Small intestine (tissue), 7 donors: Measurements from ENCODE around the gene MET. TPM values are rescaled to one million over a fixed set of nuclear protein-coding genes. Genes with fewer than 3 reads are reported as not detected.
A peak's percentile ranks its signal among the peaks of the same experiment; 100 is the strongest.

Experiments used
- DNase-seq, 2 donors: peaks; one replicate each; pipeline versions ENCODE4 v3.0.0 to v3.0.0-alpha.2; 2013
- FAIRE-seq: peaks from 2 replicates; lab custom pipeline; 2012; peaks lifted over from hg19 to GRCh38; lab: Jason Lieb, UNC
- H3K27ac ChIP-seq, 3 donors: one replicate each; pipeline ENCODE4 v1.5.1; 2013; ENCODE audit warnings: low read length in 2 of 3, mild to moderate bottlenecking in 2 of 3, control low read depth in 1 of 3, inconsistent platforms in 1 of 3, low read depth in 1 of 3, moderate library complexity in 1 of 3
- H3K27me3 ChIP-seq, 3 donors: one replicate each; pipeline ENCODE4 v1.6.1; 2013; ENCODE audit warnings: low read length in 3 of 3, inconsistent platforms in 1 of 3; ENCODE audit not compliant: control insufficient read depth in 3 of 3, insufficient read depth in 3 of 3
- H3K36me3 ChIP-seq, 3 donors: one replicate each; pipeline ENCODE4 v1.6.1; 2013; ENCODE audit warnings: low read length in 3 of 3, inconsistent platforms in 1 of 3, low read depth in 1 of 3, mild to moderate bottlenecking in 1 of 3, moderate library complexity in 1 of 3; ENCODE audit not compliant: control insufficient read depth in 3 of 3, insufficient read depth in 2 of 3
- H3K4me1 ChIP-seq, 3 donors: one replicate each; pipeline ENCODE4 v1.6.1; 2013; ENCODE audit warnings: low read length in 2 of 3, inconsistent platforms in 1 of 3, low read depth in 1 of 3, mild to moderate bottlenecking in 1 of 3, moderate library complexity in 1 of 3; ENCODE audit not compliant: control insufficient read depth in 3 of 3, insufficient read depth in 2 of 3
- H3K4me3 ChIP-seq, 3 donors: one replicate each; pipeline ENCODE4 v1.5.1; 2013; ENCODE audit warnings: low read length in 3 of 3, control low read depth in 1 of 3, inconsistent platforms in 1 of 3, low read depth in 1 of 3, mild to moderate bottlenecking in 1 of 3, moderate library complexity in 1 of 3
- H3K9me3 ChIP-seq, 2 donors: one replicate each; pipeline ENCODE4 v1.6.1; 2013; ENCODE audit warnings: low read depth in 1 of 2, low read length in 1 of 2; ENCODE audit not compliant: control insufficient read depth in 2 of 2, insufficient read depth in 1 of 2
- WGBS, 3 donors: extraction: QIAGEN DNeasy Blood & Tissue Kit; methylation state at CpG; one replicate each; pipeline ENCODE4 v1.1.7; 2013; 5-methylcytosine and 5-hydroxymethylcytosine counted together
- polyA plus RNA-seq, 4 donors: library from polyadenylated mRNA; stranded (reverse) in 3 of 4; unstranded in 1 of 4; fragments of 200-250 nt in 3 of 4; fragments of 120-200 nt in 1 of 4; gene quantifications; one replicate each; pipeline versions ENCODE4 v1.2.1 to v1.2.3, GENCODE V29; 2013
- donor health status: healthy with polysubstance abuse.
- donor health status: control.
- donor health status: control.
- donor health status: Bipolar disorder and iron deficiency.
- donor health status: healthy.

MET gene
- polyA plus RNA-seq, 4 donors: 2.7 to 13.4 (median 8.2) TPM

DNA sequence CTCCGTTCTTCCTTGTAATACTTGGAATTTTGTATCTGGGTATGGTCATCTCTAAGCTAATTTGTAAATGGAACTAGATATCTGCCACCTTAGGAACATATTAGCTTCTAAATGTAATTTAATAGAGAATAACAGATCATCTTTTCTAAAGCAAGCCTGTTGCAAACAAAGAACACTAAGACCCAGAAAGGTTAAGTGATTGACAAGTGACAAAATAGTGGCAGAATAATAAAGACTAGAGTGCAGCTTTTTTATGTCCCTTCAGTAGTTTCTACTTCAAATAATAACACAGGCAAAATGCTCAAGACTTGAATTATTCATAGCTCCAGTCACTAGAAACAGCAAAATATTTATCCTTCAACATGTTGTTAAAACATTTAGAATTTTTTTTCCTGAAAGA is 91.7 kb downstream of the MET start:
- DNase-seq: no peak
- Histone ChIP-seq H3K4me3 (no peak overlapping the region), H3K9me3 (no peaks in the 10 kb centered on the region), H3K27ac (no peak overlapping the region), H3K27me3 (no peaks in the 10 kb centered on the region), H3K36me3 (no peaks in the 10 kb centered on the region), H3K4me1 (peaks cover 0 to 2% (median 0%) of the 10 kb centered on the region in 3 donors)
- no peak for FAIRE-seq
- WGBS, 3 donors: 86 to 95% (median 93%) methylated on average over 1 of the region's 1 CpG

DNA sequence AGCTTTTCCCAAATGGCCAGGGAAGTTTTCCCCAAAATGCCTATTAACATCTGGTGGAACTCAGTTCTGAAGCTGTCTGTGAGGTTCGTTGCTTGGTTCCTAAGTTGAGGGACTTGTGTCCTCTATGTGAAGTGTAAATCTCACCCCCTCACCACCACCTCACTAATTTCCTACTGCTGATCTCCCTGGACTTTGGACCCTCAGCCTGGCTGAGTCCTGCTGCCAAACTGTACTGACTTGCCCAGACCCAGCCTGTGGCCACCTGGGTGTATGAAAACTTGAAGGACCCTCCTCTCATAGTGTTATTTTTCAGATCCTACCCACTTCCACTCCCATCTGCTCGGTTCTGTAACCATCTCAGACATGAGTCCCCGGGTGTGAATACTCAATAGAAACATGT is 94.9 kb downstream of the MET start:
- Histone ChIP-seq H3K27ac (no peak overlapping the region), H3K36me3 (peaks cover 0 to 2% (median 0%) of the 10 kb centered on the region in 3 donors), H3K4me1 (peaks cover 0 to 6% (median 2%) of the 10 kb centered on the region in 3 donors), H3K4me3 (no peak overlapping the region), H3K27me3 (no peaks in the 10 kb centered on the region), H3K9me3 (no peaks in the 10 kb centered on the region)
- FAIRE-seq: no peak
- 64 to 78% (median 69%) methylated on average over 3 of the region's 3 CpGs for WGBS, 3 donors
- peak in 1 of 2 donors; percentile 61 for DNase-seq

DNA sequence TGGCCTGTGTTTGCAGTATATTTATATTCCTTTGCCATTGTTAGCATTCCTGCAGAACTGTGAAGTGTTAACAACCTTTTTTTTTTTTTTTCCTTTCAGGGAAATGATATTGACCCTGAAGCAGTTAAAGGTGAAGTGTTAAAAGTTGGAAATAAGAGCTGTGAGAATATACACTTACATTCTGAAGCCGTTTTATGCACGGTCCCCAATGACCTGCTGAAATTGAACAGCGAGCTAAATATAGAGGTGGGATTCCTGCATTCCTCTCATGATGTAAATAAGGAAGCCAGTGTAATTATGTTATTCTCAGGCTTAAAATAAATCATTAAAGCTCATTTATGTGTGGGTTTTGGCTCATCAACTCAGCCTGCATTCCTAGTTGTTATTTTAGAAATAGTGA is 97.5 kb downstream of the MET start:
- WGBS, 3 donors: 76 to 87% (median 84%) methylated on average over 3 of the region's 3 CpGs
- no peak overlapping the region for H3K4me3 ChIP-seq
- no peak for FAIRE-seq
- H3K27me3 ChIP-seq: no peaks in the 10 kb centered on the region
- H3K27ac ChIP-seq: no peak overlapping the region
- peaks cover 0 to 4% of the 10 kb centered on the region in 2 donors for H3K9me3 ChIP-seq
- H3K4me1 ChIP-seq: peaks cover 0 to 17% (median 7%) of the 10 kb centered on the region in 3 donors
- DNase-seq: no peak
- H3K36me3 ChIP-seq: peaks cover 0 to 2% (median 0%) of the 10 kb centered on the region in 3 donors

DNA sequence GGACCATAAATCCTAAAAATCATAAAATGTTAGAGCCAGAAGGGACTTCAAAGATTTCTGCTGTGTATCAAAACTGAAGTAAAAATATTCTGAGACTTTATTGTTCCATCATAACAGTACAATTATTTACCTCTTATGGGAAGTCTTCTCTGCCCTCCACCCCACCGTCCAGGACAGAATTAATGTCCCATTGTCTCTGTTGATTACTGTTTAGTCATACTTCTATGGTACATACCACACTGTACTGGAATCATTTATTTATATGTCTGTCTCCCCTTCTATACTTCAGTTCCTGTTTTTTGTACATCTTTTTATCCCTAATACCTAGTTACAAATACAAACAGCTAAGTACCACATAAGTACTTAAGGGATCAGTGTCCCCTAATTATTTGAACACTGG is 98.9 kb downstream of the MET start:
- no peak overlapping the region for H3K4me3 ChIP-seq
- FAIRE-seq: no peak
- H3K27ac ChIP-seq: peak overlapping the region in 1 of 3 donors; percentile 79
- DNase-seq: no peak
- H3K36me3 ChIP-seq: peaks cover 0 to 2% (median 0%) of the 10 kb centered on the region in 3 donors
- H3K27me3 ChIP-seq: no peaks in the 10 kb centered on the region
- H3K4me1 ChIP-seq: peaks cover under 1 to 18% (median 7%) of the 10 kb centered on the region in 3 donors
- peaks cover 0 to 4% of the 10 kb centered on the region in 2 donors for H3K9me3 ChIP-seq
- WGBS, 3 donors: 50 to 71% (median 70%) methylated on average over 1 of the region's 1 CpG

DNA sequence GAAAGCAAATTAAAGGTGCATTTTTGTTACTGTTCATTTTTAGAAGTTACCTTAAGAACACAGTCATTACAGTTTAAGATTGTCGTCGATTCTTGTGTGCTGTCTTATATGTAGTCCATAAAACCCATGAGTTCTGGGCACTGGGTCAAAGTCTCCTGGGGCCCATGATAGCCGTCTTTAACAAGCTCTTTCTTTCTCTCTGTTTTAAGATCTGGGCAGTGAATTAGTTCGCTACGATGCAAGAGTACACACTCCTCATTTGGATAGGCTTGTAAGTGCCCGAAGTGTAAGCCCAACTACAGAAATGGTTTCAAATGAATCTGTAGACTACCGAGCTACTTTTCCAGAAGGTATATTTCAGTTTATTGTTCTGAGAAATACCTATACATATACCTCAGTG is 99.6 kb downstream of the MET start:
- 17 to 62% (median 44%) methylated on average over 7 of the region's 7 CpGs for WGBS, 3 donors
- H3K27me3 ChIP-seq: no peaks in the 10 kb centered on the region
- H3K36me3 ChIP-seq: peaks cover 0 to 2% (median 0%) of the 10 kb centered on the region in 3 donors
- H3K27ac ChIP-seq: peak overlapping the region; percentile 78 to 88 (median 79)
- peak; percentile 69 to 89 for DNase-seq
- FAIRE-seq: no peak
- peaks cover 0 to 4% of the 10 kb centered on the region in 2 donors for H3K9me3 ChIP-seq
- peak overlapping the region in 1 of 3 donors; percentile 1 for H3K4me3 ChIP-seq
- peaks cover 2 to 24% (median 7%) of the 10 kb centered on the region in 3 donors for H3K4me1 ChIP-seq

DNA sequence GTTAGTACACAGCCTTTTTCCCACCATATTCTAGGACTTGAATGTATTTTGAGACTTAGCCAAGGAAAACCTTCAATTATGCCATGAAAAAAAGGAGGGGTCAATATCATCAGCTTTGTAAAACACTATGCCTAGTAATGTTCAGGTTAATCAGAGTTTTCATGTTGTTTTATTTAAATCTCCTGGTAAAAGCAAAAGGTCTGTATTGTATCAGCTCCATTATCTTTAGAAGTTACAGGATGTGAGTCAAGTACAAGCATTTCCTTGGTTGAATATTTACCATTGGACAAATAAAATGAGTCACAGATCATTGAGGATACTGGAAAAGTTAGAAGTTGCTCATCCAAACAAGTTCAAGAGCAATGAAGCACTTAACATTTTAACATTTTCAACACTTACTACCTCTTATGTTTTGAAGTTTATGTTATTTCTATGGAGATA is 100.4 kb downstream of the MET start:
- H3K4me3 ChIP-seq: no peak overlapping the region
- FAIRE-seq (peak; percentile 91), DNase-seq (peak; percentile 73 to 74)
- peak overlapping the region in 2 of 3 donors; percentile 32 to 79 for H3K27ac ChIP-seq
- H3K36me3 ChIP-seq: peaks cover 0 to 2% (median 0%) of the 10 kb centered on the region in 3 donors
- peaks cover 4 to 26% (median 4%) of the 10 kb centered on the region in 3 donors for H3K4me1 ChIP-seq
- peaks cover 0 to 4% of the 10 kb centered on the region in 2 donors for H3K9me3 ChIP-seq
- no peaks in the 10 kb centered on the region for H3K27me3 ChIP-seq

DNA sequence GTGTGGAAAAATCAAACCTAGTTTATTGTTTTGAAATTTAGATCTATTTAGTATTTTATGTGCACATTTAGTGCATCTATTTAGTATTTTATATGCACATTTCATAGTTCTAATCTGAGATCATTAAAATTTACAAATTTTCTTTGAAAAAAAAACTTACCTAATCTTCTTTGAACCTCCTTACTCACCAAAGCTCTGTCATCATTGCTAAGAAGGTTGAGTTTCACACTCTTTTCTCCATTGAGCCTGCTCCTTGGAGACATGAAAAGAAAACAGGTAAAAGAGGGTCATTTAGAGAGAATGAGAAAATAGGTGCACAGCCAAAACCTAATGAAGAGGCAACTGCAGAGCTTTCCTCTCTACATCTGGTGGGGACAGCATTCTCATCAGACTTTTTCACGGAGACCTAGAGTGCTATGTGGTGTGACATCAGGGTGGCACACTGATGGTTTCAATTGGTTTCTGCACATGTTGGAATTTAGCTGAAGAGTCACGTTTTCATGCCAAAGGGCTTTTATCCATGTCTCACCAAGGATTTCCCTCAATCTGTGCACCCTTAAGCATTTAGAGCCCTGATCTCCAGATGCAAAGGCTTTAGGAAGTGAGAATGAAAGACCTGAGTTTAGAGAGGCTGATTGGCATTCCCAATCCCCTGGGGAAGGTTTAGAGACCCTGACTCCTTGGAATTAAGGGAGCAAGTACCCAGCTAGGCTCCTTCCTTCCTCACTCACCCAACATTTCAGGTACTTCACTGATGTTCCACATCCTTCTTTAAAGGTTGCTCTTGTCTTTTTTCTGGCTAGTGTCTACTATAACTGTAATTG is 101.1 kb downstream of the MET start:
- Histone ChIP-seq H3K4me3 (no peak overlapping the region), H3K27ac (peak overlapping the region in 1 of 3 donors; percentile 79), H3K36me3 (peaks cover 0 to 2% (median 0%) of the 10 kb centered on the region in 3 donors), H3K9me3 (peaks cover 0 to 4% of the 10 kb centered on the region in 2 donors), H3K4me1 (peaks cover 4 to 26% (median 5%) of the 10 kb centered on the region in 3 donors), H3K27me3 (no peaks in the 10 kb centered on the region)
- 91 to 94% (median 92%) methylated on average over 2 of the region's 2 CpGs for WGBS, 3 donors
- no peak for DNase-seq
- FAIRE-seq: no peak

DNA sequence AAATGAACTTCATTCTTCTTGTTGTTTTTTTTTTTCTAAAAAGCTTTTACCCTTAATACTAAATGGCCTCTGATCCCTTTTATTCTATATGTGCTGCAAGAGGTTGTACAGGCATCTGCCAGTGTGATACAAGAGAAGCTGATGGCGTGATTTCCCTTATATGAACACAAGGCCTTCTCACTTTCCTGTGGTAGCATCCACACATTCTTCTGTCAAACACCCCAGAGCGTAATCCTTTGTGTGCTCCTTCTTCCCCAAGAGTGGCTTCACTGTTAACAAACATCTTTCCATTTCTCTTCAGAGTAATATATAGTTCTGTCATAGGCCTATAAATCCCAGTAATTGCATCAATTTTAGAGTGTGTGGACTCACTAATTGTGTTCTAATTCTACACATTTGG is 104.0 kb downstream of the MET start:
- H3K4me1 ChIP-seq: peaks cover 10 to 39% (median 22%) of the 10 kb centered on the region in 3 donors
- no peak for DNase-seq
- H3K27me3 ChIP-seq: no peaks in the 10 kb centered on the region
- H3K27ac ChIP-seq: peak overlapping the region in 2 of 3 donors; percentile 14 to 34
- peaks cover 0 to 4% of the 10 kb centered on the region in 2 donors for H3K9me3 ChIP-seq
- FAIRE-seq: no peak
- H3K4me3 ChIP-seq: no peak overlapping the region
- H3K36me3 ChIP-seq: peaks cover 0 to 4% (median 0%) of the 10 kb centered on the region in 3 donors
- WGBS, 3 donors: 48 to 89% (median 76%) methylated on average over 2 of the region's 2 CpGs
